Activated T-helper 2 cell treated with anti-CD3 and anti-CD28 coated beads, Interferon-gamma antibody, Interleukin-2, Interleukin-4, amounts not matched to agents 10 μg/mL and 5 μg/mL and 100 μg/mL, durations not matched to agents 14 hours and 24 hours and 36 hours (primary cell): ENCODE data around the gene UROD. TPM values are rescaled to one million over a fixed set of nuclear protein-coding genes. Genes with fewer than 3 reads are reported as not detected.
"Not testable (repeated sequence)": the region's sequence is repeated elsewhere in the genome, so short reads cannot be mapped to it uniquely, and the experiment has no call there.

Experiments used
- DNase-seq: peaks from one replicate; pipeline ENCODE4 v3.0.0; 2021; ENCODE audit warnings: low spot score
- H3K27ac Mint-ChIP-seq: one replicate; pipeline ENCODE4 v1.8.0; 2021; ENCODE audit warnings: mixed read lengths
- H3K27me3 Mint-ChIP-seq: one replicate; pipeline ENCODE4 v1.8.0; 2021; ENCODE audit warnings: low read depth, mixed read lengths
- H3K36me3 Mint-ChIP-seq: one replicate; pipeline ENCODE4 v1.8.0; 2021; ENCODE audit warnings: low read depth, mixed read lengths
- H3K4me1 Mint-ChIP-seq: one replicate; pipeline ENCODE4 v1.8.0; 2021; ENCODE audit warnings: low read depth, mixed read lengths
- H3K4me3 Mint-ChIP-seq: one replicate; pipeline ENCODE4 v1.8.0; 2021; ENCODE audit warnings: low read depth, mild to moderate bottlenecking, moderate library complexity, mixed read lengths
- H3K9me3 Mint-ChIP-seq: one replicate; pipeline ENCODE4 v1.8.0; 2021; ENCODE audit warnings: mixed read lengths
- intact Hi-C: fragments of 100-400 bp; cut with micrococcal nuclease; formaldehyde crosslinking; loops from one replicate; pipeline ENCODE4 v1.15.1; 2023
- total RNA-seq: library from RNA; stranded (reverse); gene quantifications from 2 replicates; pipeline ENCODE4 v1.2.3, GENCODE V29; 2022

UROD gene
- total RNA-seq, 1 donor from 2014 or later = 85.9 TPM

GRCh38 chr1:45001011-45001481 is 11.0 kb upstream of the UROD start:
- H3K27me3 Mint-ChIP-seq = no peaks in the 10 kb centered on the region
- H3K9me3 Mint-ChIP-seq = no peaks in the 10 kb centered on the region
- intact Hi-C loops = no loop called here
- peaks cover 8% of the 10 kb centered on the region for H3K4me1 Mint-ChIP-seq
- peaks cover 24% of the 10 kb centered on the region for H3K36me3 Mint-ChIP-seq
- DNase-seq = no peak
- H3K27ac Mint-ChIP-seq = peak overlapping the region; percentile 20
- no peak overlapping the region for H3K4me3 Mint-ChIP-seq

GRCh38 chr1:45001576-45001975 is 10.5 kb upstream of the UROD start:
- H3K4me1 Mint-ChIP-seq, H3K9me3 Mint-ChIP-seq, H3K27me3 Mint-ChIP-seq, DNase-seq, H3K4me3 Mint-ChIP-seq, H3K27ac Mint-ChIP-seq, intact Hi-C loops: not testable (repeated sequence)
- H3K36me3 Mint-ChIP-seq = peaks cover 27% of the 10 kb centered on the region

DNA sequence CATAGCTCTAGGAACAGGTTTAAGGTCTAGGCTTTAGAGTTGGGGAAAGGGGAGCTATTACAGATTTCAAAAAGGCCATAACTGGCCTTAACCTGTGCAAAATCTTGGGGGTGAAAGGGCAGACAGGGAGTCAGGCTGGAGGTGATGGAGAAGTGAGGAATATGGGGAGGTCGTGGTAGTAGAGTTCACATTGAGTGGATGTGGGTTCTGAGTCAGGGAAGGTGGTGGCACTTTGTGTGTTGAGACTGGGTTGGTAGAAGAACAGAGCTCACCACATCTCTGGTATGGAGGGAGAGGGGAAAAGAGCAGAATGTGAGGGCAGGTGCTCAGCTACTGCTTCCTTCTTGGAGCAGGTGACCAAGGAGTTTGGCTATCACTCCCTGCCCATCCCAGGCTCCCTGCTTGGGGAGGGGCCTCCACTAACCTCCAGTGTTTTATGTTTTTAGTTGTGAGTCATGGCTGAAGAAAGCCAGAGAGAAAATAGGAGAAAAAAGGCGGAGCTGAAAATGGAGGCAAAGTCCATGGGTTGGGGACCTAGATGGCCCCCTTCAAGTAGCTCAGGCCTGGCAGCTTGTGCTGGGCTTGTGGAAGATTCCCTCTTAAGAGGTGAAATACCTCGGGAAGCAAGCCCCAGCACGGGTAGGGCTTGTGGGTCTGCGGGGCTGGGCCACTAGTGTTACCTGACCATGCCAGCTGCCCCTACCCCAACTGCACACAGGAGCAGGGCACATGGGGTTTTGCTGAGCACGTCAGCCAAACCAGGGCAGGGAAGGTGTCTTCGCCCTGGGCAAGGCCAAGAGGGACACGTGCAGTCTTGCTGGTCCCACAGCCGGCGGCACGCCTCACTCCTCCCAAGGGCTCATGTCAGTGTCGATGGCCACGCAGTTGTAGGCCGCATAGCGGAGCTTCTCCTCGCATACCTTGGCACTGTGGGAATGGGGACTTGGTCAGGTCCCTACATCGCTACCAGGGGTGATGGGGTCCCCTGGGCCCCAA is 9.1 kb upstream of the UROD start:
- Mint-ChIP-seq H3K36me3 (peaks cover 37% of the 10 kb centered on the region), H3K4me3 (no peak overlapping the region), H3K4me1 (peaks cover 8% of the 10 kb centered on the region), H3K27ac (no peak overlapping the region), H3K9me3 (no peaks in the 10 kb centered on the region), H3K27me3 (no peaks in the 10 kb centered on the region)
- intact Hi-C loops = no loop called here
- no peak for DNase-seq

- H3K27me3 Mint-ChIP-seq = no peaks in the 10 kb centered on the region
- no peak overlapping the region for H3K27ac Mint-ChIP-seq
- no peaks in the 10 kb centered on the region for H3K9me3 Mint-ChIP-seq
- H3K4me3 Mint-ChIP-seq = no peak overlapping the region
- intact Hi-C loops = no loop called here
- DNase-seq = no peak
- H3K4me1 Mint-ChIP-seq = peaks cover 8% of the 10 kb centered on the region
- H3K36me3 Mint-ChIP-seq = peaks cover 44% of the 10 kb centered on the region
These were observed 8.3 kb upstream of the UROD start for GRCh38 chr1:45003741-45004140.

GRCh38 chr1:45004281-45004920 is 7.7 kb upstream of the UROD start:
- Mint-ChIP-seq H3K27ac (no peak overlapping the region), H3K36me3 (peaks cover 51% of the 10 kb centered on the region), H3K4me3 (no peak overlapping the region), H3K9me3 (no peaks in the 10 kb centered on the region), H3K4me1 (peaks cover 10% of the 10 kb centered on the region), H3K27me3 (no peaks in the 10 kb centered on the region)
- intact Hi-C loops = no loop called here
- no peak for DNase-seq

- peaks cover 12% of the 10 kb centered on the region for H3K4me1 Mint-ChIP-seq
- H3K27ac Mint-ChIP-seq = no peak overlapping the region
- intact Hi-C loops = no loop called here
- peaks cover 51% of the 10 kb centered on the region for H3K36me3 Mint-ChIP-seq
- H3K4me3 Mint-ChIP-seq = no peak overlapping the region
- no peak for DNase-seq
- no peaks in the 10 kb centered on the region for H3K9me3 Mint-ChIP-seq
- H3K27me3 Mint-ChIP-seq = no peaks in the 10 kb centered on the region
These were observed 6.3 kb upstream of the UROD start for GRCh38 chr1:45005761-45006160.

DNA sequence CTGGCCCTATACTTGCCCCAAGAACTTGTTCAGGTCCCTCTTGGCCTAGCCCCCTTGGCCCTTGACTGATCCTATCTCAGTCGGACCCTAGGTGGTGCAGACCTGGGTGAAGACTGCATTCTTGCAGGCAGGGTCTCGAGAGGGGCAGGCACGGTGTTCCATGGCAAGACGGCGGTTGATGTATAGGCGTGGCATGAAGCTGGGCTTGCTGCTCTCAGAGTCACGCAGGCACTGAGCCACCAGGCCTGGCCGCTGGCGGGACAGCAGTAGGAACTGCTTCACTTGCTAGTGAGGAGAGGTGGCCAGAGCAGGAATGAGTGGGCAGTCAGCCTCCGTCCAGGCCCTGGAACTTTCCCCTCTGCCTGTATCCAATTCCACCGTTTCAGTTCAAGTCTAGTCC is 4.7 kb upstream of the UROD start:
- Mint-ChIP-seq H3K36me3 (peaks cover 47% of the 10 kb centered on the region), H3K27me3 (no peaks in the 10 kb centered on the region), H3K4me1 (peaks cover 18% of the 10 kb centered on the region), H3K9me3 (no peaks in the 10 kb centered on the region), H3K27ac (no peak overlapping the region), H3K4me3 (no peak overlapping the region)
- intact Hi-C loops = no loop called here
- DNase-seq = no peak

DNA sequence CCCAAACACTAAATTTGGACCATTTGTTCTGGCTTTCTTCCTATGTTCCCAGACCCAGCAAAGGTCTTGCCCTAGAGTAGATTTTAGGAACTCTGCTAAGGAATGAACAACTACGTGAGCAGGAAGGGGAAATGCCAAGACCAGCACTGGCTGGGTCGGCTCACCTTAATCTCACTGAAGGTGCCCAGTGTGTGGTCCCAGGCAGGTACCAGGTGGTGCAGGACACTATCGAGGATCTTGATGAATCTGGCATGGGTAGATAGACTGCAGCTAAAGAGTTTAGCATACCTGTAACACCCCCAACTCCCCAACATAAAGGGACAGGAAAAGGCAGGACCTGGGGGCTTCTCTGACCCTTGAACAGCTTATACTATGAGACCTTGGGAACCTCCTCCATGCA is 4.0 kb upstream of the UROD start:
- Mint-ChIP-seq H3K4me3 (no peak overlapping the region), H3K27ac (no peak overlapping the region), H3K9me3 (no peaks in the 10 kb centered on the region), H3K36me3 (peaks cover 41% of the 10 kb centered on the region), H3K27me3 (no peaks in the 10 kb centered on the region), H3K4me1 (peaks cover 19% of the 10 kb centered on the region)
- intact Hi-C loops = no loop called here
- DNase-seq = no peak

GRCh38 chr1:45008516-45008915 is 3.5 kb upstream of the UROD start:
- intact Hi-C loops = no loop called here
- Mint-ChIP-seq H3K36me3 (peaks cover 41% of the 10 kb centered on the region), H3K27ac (no peak overlapping the region), H3K4me1 (peaks cover 20% of the 10 kb centered on the region), H3K9me3 (no peaks in the 10 kb centered on the region), H3K27me3 (no peaks in the 10 kb centered on the region), H3K4me3 (no peak overlapping the region)
- DNase-seq = no peak

- intact Hi-C loops = no loop called here
- H3K9me3 Mint-ChIP-seq = no peaks in the 10 kb centered on the region
These were observed 2.7 kb upstream of the UROD start for GRCh38 chr1:45009296-45009865.

GRCh38 chr1:45009956-45010854 is 1.8 kb upstream of the UROD start:
- Mint-ChIP-seq H3K27ac (peak overlapping the region; percentile 54), H3K27me3 (no peaks in the 10 kb centered on the region), H3K4me1 (peaks cover 34% of the 10 kb centered on the region), H3K9me3 (no peaks in the 10 kb centered on the region), H3K4me3 (peak overlapping the region; percentile 78), H3K36me3 (peaks cover 34% of the 10 kb centered on the region)
- intact Hi-C loops = loop anchor here (2.0 to 10.0 kb wide), 8 partner anchors 173 to 795 kb away; partner anchors contain the start of genes BEST4, GPBP1L1, MAST2 and NASP
- DNase-seq = no peak

More at GRCh38 chr1:45009296-45009865, 2.7 kb upstream of the UROD start:
- H3K4me3 Mint-ChIP-seq = peak overlapping the region; percentile 78
- H3K4me1 Mint-ChIP-seq = peaks cover 29% of the 10 kb centered on the region
- DNase-seq = no peak
- H3K36me3 Mint-ChIP-seq = peaks cover 39% of the 10 kb centered on the region
- no peak overlapping the region for H3K27ac Mint-ChIP-seq
- H3K27me3 Mint-ChIP-seq = no peaks in the 10 kb centered on the region
